Measurements from ENCODE around the gene TNS2. TPM values are rescaled to one million over a fixed set of nuclear protein-coding genes. Genes with fewer than 3 reads are reported as not detected.
A peak's percentile ranks its signal among the peaks of the same experiment; 100 is the strongest.

TNS2 gene
- total and polyA plus RNA-seq, 11 donors: 56.0 to 193 (median 88.4) TPM

DNA sequence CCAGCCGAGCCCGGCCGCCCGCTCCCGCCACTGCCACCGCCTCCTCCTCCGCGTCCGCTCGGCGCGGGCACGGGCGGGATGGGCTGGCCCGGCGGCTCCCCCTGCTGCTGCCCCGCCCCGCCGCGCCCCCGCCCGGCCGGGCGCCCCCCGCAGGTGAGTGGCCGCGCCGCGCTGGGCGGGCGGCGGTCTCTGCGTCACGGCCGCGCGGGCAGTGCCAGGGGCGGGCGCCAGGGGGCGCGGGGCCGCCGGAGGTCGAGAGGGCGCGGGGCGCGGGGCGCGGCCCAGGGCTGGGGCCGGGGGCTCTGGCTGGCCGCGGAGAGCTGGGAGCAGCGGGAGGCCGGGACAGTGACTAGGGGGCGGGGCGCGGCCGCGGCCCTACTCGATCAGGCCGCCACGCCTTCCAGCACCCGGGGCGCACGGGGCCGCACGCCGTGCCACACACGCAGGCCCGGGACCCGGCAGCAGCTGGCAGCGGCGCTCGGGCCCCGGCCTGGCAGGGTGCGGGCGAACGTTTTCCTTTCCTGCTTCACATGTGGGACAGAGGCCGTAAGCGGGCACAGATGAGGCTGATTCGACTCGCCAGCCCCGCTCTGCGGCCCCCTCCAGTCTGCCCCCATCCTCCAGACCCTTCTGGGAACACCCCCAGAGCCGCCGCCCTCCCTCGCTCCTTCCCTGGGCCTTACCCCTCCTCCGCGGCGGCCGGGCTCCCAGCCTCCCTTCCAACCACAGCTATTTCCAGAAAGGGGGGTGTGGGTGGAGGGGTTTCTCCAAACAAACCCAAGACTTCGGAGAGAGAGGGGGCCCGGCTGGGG is 2.4 kb upstream of the TNS2 start:
- DNase-seq (peak; percentile 84 to 89 (median 86)), ATAC-seq (peak in 3 of 4 donors; percentile 7 to 20 (median 16))
- TF ChIP-seq, protein P1, sequence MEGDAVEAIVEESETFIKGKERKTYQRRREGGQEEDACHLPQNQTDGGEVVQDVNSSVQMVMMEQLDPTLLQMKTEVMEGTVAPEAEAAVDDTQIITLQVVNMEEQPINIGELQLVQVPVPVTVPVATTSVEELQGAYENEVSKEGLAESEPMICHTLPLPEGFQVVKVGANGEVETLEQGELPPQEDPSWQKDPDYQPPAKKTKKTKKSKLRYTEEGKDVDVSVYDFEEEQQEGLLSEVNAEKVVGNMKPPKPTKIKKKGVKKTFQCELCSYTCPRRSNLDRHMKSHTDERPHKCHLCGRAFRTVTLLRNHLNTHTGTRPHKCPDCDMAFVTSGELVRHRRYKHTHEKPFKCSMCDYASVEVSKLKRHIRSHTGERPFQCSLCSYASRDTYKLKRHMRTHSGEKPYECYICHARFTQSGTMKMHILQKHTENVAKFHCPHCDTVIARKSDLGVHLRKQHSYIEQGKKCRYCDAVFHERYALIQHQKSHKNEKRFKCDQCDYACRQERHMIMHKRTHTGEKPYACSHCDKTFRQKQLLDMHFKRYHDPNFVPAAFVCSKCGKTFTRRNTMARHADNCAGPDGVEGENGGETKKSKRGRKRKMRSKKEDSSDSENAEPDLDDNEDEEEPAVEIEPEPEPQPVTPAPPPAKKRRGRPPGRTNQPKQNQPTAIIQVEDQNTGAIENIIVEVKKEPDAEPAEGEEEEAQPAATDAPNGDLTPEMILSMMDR (IDR thresholded peaks at IDR 0.05): peak in 5 of 12 donors; percentile 7 to 45 (median 29)
- TF ChIP-seq POLR2A (IDR thresholded peaks at IDR 0.05): peak; percentile 59 to 76
- Histone ChIP-seq H3K27me3 (no peaks in the 10 kb centered on the region), H3K27ac (peak overlapping the region; percentile 96 to 100 (median 99)), H3K36me3 (peaks cover 0 to 15% (median 5%) of the 10 kb centered on the region in 9 donors), H3K9me3 (no peaks in the 10 kb centered on the region), H3K4me3 (peak overlapping the region; percentile 38 to 84 (median 78)), H3K4me1 (peaks cover 7 to 88% (median 68%) of the 10 kb centered on the region in 12 donors)
- WGBS, 4 donors: 0 to 1% (median 1%) methylated on average over 29 to 94 of the region's 94 CpGs
- intact Hi-C loops (cut with DNase I): loop anchor here in 2 of 10 donors (5.0 kb wide), 2 partner anchors 40 to 50 kb away; partner anchors contain the start of genes EIF4B (in 1 of the 2) and IGFBP6 (in 1 of the 2)

DNA sequence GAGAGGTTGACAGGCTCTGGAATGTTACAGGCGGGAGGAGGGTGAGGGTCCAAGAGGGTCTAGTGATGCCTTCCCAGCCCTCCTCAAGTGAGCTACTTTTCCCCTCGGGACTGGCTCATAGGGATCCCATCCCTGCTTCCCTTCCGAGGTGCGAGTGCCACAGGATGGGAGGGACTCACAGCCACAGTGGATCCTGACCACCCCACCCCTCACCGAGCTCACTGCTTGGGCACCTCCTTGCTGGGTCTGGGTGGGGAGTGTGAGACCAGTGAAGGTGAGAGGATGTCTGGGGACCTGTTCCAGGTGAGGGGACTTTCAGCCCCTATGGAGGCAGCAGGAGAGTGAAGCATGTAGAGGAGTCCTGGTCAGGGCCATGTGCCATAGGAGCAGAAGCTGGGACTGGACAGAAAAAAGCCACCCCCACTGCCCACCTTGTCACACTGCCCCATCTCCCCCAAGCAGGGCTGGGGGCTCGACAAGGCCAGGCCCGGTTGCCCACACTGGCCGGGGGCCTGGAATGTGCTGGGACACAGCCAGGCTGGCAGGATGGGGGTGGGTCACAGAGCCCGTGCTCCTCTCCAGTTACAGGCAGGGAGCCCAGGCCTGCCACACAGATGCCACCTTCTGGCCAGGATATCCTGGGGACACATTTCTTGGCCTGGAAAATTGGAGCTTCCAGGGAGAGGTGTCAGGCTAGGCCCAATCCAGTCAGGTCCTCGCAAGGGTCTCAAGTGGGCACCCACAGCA is 1.7 kb upstream of the TNS2 start:
- H3K27me3 ChIP-seq: no peaks in the 10 kb centered on the region
- TF ChIP-seq POLR2A (IDR thresholded peaks at IDR 0.05): no peak
- TF ChIP-seq, protein P1 (IDR thresholded peaks at IDR 0.05): peak in 5 of 12 donors; percentile 10 to 43 (median 15)
- peak overlapping the region; percentile 96 to 100 (median 98) for H3K27ac ChIP-seq
- intact Hi-C loops (cut with DNase I): loop anchor here in 2 of 10 donors (5.0 kb wide), 2 partner anchors 41 to 49 kb away; partner anchors contain the start of genes EIF4B (in 1 of the 2) and IGFBP6 (in 1 of the 2)
- H3K9me3 ChIP-seq: no peaks in the 10 kb centered on the region
- DNase-seq (peak; percentile 78 to 89 (median 86)), ATAC-seq (peak; percentile 8 to 39 (median 14))
- peak overlapping the region; percentile 38 to 81 (median 70) for H3K4me3 ChIP-seq
- H3K36me3 ChIP-seq: peaks cover 0 to 10% (median 0%) of the 10 kb centered on the region in 9 donors
- peaks cover 8 to 91% (median 75%) of the 10 kb centered on the region in 12 donors for H3K4me1 ChIP-seq
- 7 to 16% (median 10%) methylated on average over 6 to 10 of the region's 10 CpGs for WGBS, 4 donors

DNA sequence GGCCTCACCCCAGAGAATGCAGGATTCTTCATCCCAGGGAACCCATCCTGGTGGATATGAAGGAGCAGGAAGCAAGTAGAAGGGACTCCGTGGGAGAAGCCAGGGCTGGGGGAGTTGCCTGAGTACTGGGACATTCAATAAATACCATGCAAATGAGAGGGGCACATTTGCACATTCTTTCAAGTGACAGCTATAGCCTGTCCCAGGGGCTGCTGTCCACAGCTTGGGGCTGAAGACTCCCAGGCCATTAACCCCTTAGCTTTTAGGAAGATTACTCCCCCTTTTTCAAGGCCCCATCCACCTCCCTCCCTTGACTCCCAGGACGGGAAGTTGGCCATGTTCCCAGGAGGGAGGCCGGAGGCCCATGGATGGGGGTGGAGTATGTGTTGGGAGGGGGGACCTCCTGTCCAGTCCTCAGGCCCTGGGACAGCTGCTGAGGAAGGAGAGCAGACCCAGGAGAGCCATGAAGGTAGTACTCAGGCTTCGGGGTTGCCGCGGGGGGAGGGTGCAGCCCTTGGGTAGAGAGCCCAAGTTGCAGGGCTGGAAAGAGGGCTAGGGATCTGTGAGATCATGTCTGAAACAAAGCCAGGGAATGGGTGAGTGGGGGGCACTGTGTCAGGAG is 974 bp upstream of the TNS2 start:
- TF ChIP-seq, protein P1 (IDR thresholded peaks at IDR 0.05): no peak
- TF ChIP-seq POLR2A (IDR thresholded peaks at IDR 0.05): no peak
- 4 to 10% (median 6%) methylated on average over 6 of the region's 6 CpGs for WGBS, 4 donors
- H3K27ac ChIP-seq: peak overlapping the region; percentile 96 to 100 (median 98)

More for the DNA sequence above, 974 bp upstream of the TNS2 start:
- DNase-seq (peak; percentile 87 to 92 (median 90)), ATAC-seq (peak; percentile 5 to 30 (median 16))
- Histone ChIP-seq H3K36me3 (peaks cover 0 to 17% (median 3%) of the 10 kb centered on the region in 9 donors), H3K4me1 (peaks cover 8 to 91% (median 76%) of the 10 kb centered on the region in 12 donors), H3K9me3 (no peaks in the 10 kb centered on the region), H3K27me3 (no peaks in the 10 kb centered on the region), H3K4me3 (peak overlapping the region; percentile 64 to 81 (median 72))
- intact Hi-C loops (cut with DNase I): loop anchor here in 2 of 10 donors (5.0 kb wide), 2 partner anchors 42 to 48 kb away; partner anchors contain the start of genes EIF4B (in 1 of the 2) and IGFBP6 (in 1 of the 2)

Measured in heart left ventricle (tissue), 16 donors.